GM04504 (cell line): ENCODE results near the gene GPI.

Experiments
- DNase-seq: peaks from one replicate; pipeline ENCODE4 v3.0.0-alpha.2; 2012; ENCODE audit warnings: low read depth

The GPI gene

DNA sequence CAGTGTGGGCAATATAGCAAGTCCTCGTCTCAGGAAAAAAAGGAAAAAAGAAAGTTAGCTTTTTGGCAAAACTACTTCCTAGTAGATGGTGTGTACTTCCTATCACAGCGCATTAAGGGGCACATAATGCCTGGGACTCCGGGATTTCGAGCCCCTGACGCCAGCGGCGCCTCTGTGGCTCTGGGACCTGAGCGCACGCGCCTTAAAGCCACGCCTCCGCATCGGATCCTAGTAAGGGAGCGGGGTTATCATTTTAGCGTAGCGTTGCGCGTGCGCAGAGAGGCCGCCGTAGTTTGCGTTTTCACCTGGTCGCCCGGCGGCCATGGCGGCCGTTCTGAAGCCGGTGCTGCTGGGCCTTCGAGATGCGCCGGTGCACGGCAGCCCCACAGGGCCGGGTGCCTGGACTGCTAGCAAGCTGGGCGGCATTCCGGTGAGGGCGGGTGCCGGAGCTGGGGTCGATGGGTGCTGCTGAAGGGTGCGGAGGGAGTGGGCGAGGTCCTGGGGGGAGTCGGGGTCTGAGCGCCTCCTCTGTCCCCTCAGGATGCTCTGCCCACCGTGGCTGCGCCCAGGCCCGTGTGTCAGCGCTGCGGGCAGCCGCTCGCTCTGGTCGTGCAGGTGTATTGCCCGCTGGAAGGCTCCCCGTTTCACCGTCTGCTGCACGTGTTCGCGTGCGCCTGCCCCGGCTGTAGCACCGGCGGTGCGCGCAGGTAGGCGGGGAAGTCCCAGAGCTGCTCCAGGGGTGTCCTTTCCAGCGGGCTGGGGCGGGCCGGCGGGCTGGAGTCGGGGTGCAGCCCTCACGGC is 39.3 kb downstream of the GPI start, which contains the start of gene PDCD2L:
TSS of gene PDCD2L (plus strand) at position 291 of the 801 bp plus-strand sequence. CDS start at position 323, 32 bp downstream.
- peak; percentile 61 for DNase-seq

DNA sequence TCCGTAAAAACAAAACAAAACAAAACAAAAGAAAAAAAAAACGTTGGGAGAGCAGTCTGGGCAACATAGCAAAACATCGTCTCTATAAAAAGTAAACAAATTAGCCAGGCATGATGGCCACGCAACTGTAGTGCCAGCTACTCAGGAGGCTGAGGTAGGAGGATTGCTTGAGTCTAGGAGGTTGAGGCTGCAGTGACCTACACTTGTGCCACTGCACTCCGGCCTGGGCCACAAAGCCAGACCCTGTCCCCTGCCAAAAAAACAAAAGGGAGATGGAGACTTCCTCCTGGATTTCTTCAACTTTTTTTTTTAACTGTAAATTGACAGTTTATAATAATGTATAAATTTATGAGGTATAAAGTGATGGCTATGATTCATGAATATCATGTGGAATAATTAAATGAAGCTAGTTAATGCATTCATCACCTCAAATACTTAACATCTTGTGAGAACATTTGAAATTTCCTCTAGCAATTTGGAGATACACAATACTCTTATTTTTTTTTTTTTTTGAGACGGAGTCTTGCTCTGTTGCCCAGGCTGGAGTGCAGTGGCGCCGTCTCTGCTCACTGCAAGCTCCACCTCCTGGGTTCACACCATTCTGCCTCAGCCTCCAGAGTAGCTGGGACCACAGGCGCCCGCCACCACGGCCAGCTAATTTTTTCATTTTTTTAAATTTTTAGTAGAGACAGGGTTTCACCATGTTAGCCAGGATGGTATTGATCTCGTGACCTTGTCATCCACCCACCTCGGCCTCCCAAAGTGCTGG is 41.1 kb downstream of the GPI start:
- no peak for DNase-seq

DNA sequence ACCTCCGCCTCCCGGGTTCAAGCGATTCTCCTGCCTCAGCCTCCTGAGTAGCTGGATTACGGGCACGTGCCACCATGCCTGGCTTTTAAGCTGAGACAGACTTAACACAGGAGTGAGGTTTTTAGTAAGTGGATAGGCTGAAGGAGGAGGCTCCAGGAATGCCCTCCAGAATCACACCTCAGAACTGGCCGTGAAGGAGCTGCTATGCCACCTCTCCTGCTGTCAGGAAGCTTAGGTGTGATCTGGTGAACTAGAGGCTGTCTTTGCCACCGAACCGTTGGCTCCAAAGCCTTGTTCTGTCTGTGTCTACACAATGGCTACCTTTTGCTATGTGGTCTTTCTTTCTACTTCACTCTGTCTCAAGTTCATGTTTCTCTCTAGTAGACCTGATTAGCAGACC is 43.4 kb downstream of the GPI start:
- no peak for DNase-seq

DNA sequence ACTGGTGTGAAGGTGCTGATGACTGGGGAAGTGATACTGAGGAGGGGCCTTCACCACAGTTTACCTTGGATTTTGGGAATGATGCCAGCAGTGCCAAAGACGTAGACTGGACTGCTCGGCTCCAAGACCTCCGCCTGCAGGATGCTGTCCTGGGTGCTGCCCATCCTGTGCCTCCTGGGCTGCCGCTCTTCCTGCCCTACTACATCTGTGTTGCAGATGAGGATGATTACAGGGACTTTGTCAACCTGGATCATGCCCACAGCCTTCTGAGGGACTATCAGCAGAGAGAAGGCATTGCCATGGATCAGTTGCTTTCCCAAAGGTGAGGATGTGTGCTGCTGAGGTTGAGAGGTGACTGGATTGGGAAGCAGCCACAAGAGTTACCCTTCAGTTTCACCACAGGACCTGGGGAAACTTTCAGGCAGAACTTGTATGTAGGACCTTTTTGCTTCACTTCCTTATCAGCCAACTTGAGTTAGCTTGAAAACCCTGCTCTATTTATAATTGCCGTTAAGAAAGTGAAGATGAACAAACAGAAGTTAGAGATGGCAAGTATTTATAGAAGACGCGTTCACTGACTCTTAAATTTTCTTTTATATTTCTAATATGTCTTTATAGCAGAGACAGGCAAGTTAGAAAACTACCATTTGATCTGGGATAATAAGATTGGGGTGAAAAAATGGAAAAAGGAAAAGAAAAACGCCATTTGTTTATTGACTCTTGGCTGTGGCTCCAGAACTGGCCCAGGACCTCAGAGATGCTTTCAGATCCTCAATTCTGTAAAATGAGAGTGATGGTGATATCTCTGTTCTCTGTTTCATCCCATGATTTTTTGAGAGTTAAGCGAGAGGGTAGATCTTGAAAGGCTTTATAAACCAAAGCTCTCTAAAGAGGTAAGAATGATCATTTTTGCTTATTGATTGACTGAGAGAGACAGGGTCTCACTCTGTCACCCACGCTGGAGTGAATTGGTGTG is 44.5 kb downstream of the GPI start:
- no peak for DNase-seq

DNA sequence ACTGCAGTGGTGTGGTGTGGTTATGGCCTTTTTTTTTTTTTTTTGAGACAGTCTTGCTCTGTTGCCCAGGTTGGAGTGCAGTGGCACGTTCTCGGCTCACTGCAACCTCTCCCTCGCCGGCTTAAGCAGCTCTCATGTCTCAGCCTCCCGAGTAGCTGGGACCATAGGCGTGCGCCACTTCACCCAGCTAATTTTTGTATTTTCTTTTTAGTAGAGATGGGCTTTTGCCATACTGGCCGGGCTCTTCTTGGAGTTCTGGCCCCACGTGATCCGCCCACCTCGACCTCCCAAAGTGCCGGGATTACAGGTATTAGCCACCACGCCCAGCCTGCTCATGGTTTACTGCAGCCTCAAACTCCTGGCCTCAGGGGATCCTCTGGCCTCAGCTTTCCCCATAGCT is 46.2 kb downstream of the GPI start:
- DNase-seq = no peak

DNA sequence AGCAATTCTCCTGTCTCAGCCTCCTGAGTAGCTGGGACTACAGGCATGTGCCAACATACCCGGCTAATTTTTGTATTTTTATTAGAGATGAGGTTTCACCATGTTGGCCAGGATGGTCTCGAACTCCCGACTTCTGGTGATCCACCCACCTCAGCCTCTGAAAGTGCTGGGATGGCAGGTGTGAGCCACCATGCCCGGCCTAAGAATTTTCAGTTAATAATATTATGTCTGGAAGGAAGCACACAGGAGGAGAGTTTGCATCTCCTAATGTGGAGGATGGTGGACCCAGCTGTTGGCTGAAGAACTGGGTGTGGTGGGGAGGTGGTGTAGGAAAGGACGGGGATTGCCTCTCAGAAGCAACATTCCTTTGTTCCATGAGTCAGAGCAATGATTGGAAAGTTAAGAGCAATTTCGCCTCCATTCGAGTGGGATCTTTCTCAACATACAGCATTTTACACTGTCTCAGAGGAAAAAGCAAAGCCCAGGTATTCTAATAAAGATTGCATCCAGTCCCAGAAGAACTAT is 51.1 kb downstream of the GPI start:
- DNase-seq = no peak

DNA sequence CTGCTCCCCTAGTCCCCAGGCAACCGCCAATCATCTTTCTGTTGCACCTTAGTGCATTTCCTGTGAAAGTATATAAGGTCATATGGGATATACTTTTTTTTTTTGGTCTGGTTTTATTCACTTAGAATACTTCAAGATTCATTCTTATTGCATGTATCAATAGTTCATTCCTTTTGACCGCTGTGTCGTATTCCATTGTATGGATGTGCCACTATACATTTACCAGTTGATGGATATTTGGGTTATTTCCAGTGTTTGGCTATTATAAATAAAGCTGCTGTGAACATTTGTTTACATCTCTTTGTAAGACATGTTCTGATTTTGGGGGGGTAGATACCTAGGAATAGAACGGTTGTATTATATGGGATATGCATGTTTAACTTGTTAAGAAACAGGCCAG is 53.3 kb downstream of the GPI start:
- no peak for DNase-seq

DNA sequence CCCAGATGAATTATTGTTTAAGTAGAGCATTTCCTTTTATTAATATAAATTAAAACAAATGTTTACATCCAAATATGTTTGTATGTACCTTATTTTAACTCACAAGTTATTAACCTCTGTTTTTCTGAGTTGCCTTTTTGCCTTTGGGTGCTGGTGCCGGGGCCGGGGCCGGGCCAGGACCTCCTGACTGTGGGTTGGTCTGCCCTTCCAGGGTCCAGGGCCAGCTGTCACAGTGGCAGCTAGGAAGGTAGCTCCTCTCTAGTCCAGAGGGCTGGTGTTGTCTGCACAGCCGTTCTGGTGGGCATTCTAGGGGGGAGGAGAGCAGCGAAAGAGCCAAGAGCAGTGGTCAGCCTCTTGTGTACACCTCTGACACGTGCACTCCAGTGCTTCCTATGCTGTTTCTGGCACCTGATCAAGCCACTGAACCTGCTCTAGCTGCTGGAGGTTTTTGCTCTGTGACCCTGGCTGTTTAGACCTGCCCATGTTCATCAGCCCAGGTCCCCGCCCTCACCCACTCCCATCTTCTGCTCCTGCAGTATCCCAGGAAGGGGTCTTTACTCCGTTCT is 61.2 kb downstream of the GPI start:
- DNase-seq = no peak

DNA sequence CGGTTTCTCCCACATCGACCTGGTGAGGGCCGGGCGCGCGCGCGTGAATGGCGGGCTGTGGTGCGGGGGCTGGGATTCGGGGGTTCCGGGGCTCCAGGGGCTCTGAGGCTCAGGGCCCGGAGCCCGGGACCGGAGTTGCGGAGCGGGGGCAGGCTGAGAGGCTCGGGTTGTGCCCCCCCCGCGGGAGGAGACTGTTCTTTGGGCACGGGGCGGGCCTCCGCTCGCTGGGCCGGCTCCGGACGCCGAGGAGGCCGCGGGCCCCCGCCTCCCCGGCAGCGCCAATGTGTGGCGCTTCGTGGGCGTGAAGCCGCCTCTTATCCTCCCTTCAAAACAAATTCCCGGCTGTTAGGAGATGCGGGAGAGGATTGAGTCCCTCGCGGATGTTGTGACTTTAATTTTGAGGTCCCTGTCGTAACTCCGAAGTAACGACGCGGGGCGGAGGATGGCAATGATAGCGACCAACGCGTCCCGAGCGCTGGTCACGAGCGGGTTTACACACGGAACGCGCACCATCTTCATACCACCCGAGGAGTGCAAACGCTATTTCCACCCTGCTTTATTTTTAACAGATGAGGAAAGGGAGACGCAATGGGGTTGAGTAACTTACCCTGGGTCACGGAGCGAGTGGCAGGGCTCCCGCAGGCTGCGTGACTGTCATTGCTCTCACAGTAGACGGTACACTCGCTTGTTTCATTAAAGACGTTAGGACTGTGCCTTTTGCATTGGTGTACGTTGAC is 63.7 kb downstream of the GPI start:
- DNase-seq = no peak

DNA sequence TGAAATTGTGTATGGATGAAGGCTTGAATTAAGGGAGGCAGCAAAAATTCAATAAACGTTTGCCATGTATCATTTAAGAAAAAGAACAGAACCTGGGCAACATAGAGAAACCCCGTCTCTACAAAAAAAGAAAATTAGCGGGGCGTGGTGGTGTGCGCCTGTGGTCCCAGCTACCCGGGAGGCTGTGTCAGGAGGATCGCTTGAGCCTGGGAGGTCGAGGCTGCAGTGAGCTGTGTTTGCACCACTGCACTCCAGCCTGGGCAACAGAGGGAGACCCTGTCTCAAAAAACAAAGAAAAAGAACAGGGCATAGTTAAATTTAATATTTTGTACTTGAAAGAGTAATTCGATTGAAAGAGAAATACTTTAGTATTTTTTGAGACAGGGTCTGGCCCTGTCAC is 64.6 kb downstream of the GPI start:
- no peak for DNase-seq

DNA sequence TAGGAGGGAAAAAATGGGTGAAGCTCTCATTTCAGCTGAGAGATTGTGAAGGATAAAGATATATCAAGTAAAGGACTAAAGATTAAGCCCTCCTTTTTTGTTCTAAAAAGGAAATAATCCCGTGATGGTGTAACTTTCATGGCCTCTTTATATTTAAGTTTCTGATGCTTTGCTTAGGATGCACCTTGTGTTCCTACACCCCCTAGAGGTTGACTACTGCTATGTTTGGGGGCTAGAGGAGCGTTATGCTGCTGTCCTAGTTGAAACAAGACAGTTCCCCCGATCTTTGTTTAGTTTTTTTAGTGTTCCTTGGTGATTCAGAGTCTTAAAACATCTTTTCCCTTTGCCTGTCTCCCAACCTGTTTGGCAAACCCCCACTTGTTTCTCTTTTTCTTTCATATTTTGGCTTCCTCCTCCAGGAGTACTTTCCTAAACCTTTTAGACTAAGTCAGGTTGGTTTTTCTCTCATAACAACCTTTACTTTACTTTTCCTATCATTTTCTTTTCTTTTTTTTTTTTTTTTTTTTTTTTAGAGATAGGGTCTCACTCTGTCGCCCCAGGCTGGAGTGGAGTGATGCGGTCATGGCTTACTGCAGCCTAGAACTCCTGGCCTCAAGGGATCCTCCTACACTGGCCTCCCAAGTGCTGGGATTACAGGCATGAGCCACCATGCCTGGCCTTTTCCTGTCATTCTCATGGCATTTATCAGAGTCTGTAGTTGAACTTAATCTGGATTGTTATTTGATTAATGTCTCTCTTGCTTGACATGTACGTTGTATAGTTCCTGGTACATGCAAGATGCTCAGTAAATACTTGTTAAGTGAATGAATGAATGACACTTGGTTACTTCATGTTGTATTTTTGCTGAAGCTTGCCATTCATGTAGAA is 66.0 kb downstream of the GPI start:
- DNase-seq = peak; percentile 6

DNA sequence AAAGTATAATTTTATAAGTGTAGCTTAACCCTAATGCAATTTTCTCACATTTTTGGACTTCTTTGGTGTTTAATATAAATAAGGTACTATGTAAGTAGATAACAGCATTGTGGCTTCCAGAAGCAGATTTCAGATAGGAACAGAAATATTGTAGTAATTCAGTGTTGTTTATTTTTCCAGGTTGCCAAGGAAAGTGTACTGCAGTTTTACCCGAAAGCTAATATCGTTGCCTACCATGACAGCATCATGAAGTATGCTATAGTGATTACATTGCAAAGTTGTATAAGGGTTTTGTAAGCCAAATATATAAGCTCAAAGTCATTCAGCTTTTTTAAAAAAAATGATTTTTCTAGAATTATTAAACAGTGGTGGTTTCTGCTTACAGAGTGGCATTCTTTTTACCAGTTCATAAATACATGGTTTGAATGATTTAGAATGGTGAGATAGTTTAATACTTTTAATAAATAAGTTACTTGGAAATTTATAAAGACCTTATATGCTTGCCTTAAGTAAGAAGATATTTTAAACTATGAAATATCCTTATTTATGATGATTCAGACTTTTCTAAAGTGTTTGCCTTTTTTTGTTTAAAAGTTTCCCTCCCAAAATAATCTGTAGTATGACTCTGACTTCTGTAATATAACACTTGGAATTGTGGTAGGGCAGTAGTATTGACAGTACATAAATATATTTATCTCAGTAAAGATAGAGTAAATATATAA is 66.8 kb downstream of the GPI start:
- no peak for DNase-seq

DNA sequence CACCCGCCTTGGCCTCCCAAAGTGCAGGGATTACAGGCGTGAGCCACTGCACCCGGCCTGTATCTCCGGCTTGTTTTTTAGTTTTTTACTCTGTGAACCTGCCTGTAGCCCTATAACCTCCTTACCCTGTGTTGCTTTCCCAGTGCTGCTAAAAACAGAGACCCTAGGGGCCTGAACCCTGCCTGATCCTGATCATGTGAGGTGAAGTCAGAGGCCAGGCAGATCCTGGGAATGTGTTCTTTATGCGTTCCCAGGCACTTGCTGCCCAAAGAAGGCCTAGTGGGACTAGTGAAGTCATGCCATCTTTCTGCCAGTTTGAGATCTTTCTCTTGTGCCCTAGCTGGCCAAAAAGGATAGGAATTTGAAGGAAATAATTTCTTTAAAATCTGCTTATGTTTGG is 67.8 kb downstream of the GPI start:
- no peak for DNase-seq

DNA sequence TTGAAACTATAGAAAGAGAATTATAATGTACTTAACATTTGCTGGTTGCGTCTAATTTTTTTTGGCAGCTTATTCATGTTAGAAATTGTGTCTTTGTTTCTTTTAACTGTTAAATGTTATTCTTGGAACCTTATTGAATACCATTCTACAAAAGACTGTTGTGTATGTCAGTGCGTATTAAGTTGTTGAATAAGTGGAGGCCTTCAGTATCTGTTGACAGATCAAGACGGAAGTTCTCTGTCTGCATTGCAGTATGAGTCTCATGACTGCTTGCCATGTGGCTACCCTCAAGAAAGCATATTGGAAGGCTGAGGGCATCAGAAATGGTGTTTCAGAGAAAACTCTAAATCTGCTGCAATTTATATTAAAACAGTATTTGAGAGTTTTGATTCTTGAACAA is 71.7 kb downstream of the GPI start:
- DNase-seq = no peak

DNA sequence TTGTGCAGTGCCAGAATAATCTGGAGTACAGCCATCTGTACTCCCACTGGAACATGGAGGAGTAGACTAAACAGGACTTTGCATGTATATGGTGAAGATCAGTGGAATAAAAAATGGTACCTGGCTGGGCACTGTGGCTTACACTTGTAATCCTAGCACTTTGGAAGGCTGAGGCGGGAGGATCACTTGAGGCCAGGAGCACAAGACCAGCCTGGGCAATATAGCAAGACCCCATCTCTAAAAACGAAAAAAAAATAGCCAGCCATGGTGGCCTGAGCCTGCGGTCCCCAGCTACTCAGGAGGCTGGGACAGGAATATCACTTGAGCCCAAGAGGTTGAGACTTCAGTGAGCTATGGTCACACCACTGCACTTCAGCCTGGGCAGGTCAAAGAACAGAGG is 83.2 kb downstream of the GPI start:
- no peak for DNase-seq
